OCI-LY7 (cell line): Measurements from ENCODE around the gene MTERF4. TPM values are rescaled to one million over a fixed set of nuclear protein-coding genes. Genes with fewer than 3 reads are reported as not detected.

Experiments used
- BruUV-seq: library from RNA; stranded (reverse); fragments of 400-500 nt; replicated peaks from 2 replicates; lab custom pipeline; 2021; lab: Mats Ljungman, UMichigan
- CTCF ChIA-PET: fragments of 300-600 bp; sonication (Branson Sonifier 250); formaldehyde crosslinking; loops from one replicate; lab custom pipeline; 2022; ENCODE audit warnings: antibody characterized with exemption; ENCODE audit not compliant: unreplicated experiment; lab: Charles Lee
- POLR2A ChIA-PET: fragments of 300-600 bp; sonication (Branson Sonifier 250); formaldehyde crosslinking; loops from one replicate; lab custom pipeline; 2022; ENCODE audit warnings: antibody characterized with exemption; lab: Charles Lee
- DNase-seq: peaks from one replicate; pipeline ENCODE4 v3.0.0-alpha.2; 2015; ENCODE audit warnings: low spot score
- H2AFZ ChIP-seq: fragments of 200-600 bp; sonication (generic), shearing (Covaris generic); 2 replicates; pipeline ENCODE4 v1.6.1; 2014; ENCODE audit warnings: mild to moderate bottlenecking, antibody characterized with exemption, low read length, moderate library complexity
- H3K27ac ChIP-seq: fragments of 200-600 bp; sonication (generic); 2 replicates; pipeline ENCODE4 v1.5.1; 2014; ENCODE audit warnings: mixed run types, low read depth, mild to moderate bottlenecking, moderate library complexity, low read length, inconsistent platforms; ENCODE audit not compliant: poor library complexity, severe bottlenecking
- H3K36me3 ChIP-seq: fragments of 200-600 bp; sonication (generic); 2 replicates; pipeline ENCODE4 v1.6.1; 2014; ENCODE audit warnings: mild to moderate bottlenecking, antibody characterized with exemption, low read length, moderate library complexity, mixed read lengths; ENCODE audit not compliant: insufficient read depth
- H3K4me1 ChIP-seq: fragments of 200-600 bp; sonication (generic); 2 replicates; pipeline ENCODE4 v1.5.1; 2014; ENCODE audit warnings: mild to moderate bottlenecking, low read length; ENCODE audit not compliant: insufficient read depth, poor library complexity, severe bottlenecking
- H3K4me2 ChIP-seq: fragments of 200-600 bp; sonication (generic); 2 replicates; pipeline ENCODE4 v1.6.1; 2014; ENCODE audit warnings: mild to moderate bottlenecking, low read length
- H3K4me3 ChIP-seq: fragments of 200-600 bp; sonication (generic); 2 replicates; pipeline ENCODE4 v1.5.1; 2014; ENCODE audit warnings: mild to moderate bottlenecking, low read depth, low read length; ENCODE audit not compliant: poor library complexity, severe bottlenecking
- H3K79me2 ChIP-seq: fragments of 200-600 bp; sonication (generic); 2 replicates; pipeline ENCODE4 v1.6.1; 2016; ENCODE audit warnings: low read depth, mild to moderate bottlenecking, low read length, moderate library complexity, mixed read lengths; ENCODE audit not compliant: insufficient read depth
- H3K9me2 ChIP-seq: fragments of 200-600 bp; sonication (generic); 2 replicates; pipeline ENCODE4 v1.6.1; 2016; ENCODE audit warnings: mild to moderate bottlenecking, low read length, mixed read lengths; ENCODE audit not compliant: insufficient read depth
- H3K9me3 ChIP-seq: fragments of 200-600 bp; sonication (generic); 2 replicates; pipeline ENCODE4 v1.6.1; 2014; ENCODE audit warnings: mild to moderate bottlenecking, mixed run types, low read length, mixed read lengths
- H4K20me1 ChIP-seq: fragments of 200-600 bp; sonication (generic); 2 replicates; pipeline ENCODE4 v1.6.1; 2014; ENCODE audit warnings: mild to moderate bottlenecking, antibody characterized with exemption, low read length, moderate library complexity, mixed read lengths; ENCODE audit not compliant: insufficient read depth
- EZH2phosphoT487 ChIP-seq: fragments of 200-600 bp; sonication (generic); IDR thresholded peaks from 2 replicates; pipeline ENCODE4 v1.6.1; 2018; ENCODE audit warnings: low read depth, borderline replicate concordance, mild to moderate bottlenecking, mixed run types, antibody characterized with exemption, low read length, moderate library complexity, mixed read lengths
- intact Hi-C: fragments of 100-400 bp; cut with micrococcal nuclease; formaldehyde crosslinking; loops from one replicate; pipeline ENCODE4 v1.10.0; 2022; ENCODE audit not compliant: unreplicated experiment
- total RNA-seq, 2 experiments: library from RNA; depleted of rRNA in 1 of 2; stranded (reverse); fragments of >200 nt in 1 of 2; shearing (Covaris generic) in 1 of 2; gene quantifications; 2 replicates each; pipeline ENCODE4 v1.2.3, GENCODE V29; 2014 to 2022
- TF ChIP-seq, protein P1 (sequence below): fragments of 200-600 bp; sonication (generic); conservative IDR thresholded peaks from 2 replicates; pipeline ENCODE4 v1.5.1; 2014; ENCODE audit warnings: mild to moderate bottlenecking, antibody characterized with exemption, low read length, moderate library complexity, mixed read lengths

The MTERF4 gene
- total RNA-seq, 2 experiments from 2014 or later: 48.2 to 58.9 TPM

DNA sequence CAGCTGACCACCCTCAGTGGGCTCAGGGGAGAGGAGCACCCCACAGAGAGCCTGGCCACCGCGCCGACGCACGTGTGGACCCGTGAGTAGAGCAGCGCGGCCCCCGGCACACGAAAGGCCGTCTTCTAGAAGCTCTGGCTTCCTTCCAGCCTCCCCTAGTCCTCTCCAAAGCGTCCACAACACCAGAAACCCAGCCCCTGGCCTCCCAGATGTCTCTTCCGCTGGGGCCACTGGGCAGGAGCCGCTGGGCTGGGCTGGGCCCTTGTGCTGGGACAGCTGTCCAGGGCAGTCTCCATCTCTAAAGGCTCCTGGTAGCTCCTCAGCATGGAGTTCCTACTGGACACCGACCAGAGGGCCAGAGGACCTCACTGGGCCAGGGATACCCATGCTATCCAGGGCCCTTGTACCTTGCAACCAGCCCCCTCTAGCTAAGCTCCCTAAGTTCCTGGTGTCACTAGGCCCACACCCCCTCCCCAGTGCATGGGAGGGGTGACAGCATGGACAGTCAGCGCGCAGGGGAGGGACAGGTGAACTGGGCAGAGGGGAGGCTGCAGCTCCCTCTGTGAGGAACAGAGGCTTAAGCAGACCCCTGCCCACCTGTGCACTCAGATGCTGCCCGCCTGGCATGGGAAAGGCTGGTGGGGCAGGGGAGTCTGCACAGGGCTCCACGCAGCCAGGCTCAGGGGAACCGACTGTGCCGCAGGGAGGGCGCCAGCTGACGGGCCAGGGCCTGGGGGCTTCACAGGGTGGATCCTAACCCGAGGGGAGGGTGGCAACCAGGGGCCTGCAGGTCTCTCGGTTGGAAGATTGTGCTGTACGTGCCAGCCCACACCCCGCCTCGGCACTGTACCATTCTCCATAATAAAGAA, 32.9 kb downstream of the MTERF4 start:
- H3K4me2 ChIP-seq: no peak overlapping the region
- no peaks in the 10 kb centered on the region; the same call in 1 of the 2 replicates for H4K20me1 ChIP-seq
- H3K79me2 ChIP-seq: no peaks in the 10 kb centered on the region
- no peaks in the 10 kb centered on the region for H3K9me3 ChIP-seq
- intact Hi-C loops: no loop called here
- no peak overlapping the region for H3K4me3 ChIP-seq
- ChIA-PET POLR2A (interaction anchor here (1.2 kb wide), 1 partner anchor 8 kb away, joined by 3 read pairs; no protein-coding TSS in a partner anchor), CTCF (no interaction called here)
- DNase-seq: no peak
- H3K27ac ChIP-seq: no peak overlapping the region
- no peak for TF ChIP-seq EZH2phosphoT487
- TF ChIP-seq, protein P1, sequence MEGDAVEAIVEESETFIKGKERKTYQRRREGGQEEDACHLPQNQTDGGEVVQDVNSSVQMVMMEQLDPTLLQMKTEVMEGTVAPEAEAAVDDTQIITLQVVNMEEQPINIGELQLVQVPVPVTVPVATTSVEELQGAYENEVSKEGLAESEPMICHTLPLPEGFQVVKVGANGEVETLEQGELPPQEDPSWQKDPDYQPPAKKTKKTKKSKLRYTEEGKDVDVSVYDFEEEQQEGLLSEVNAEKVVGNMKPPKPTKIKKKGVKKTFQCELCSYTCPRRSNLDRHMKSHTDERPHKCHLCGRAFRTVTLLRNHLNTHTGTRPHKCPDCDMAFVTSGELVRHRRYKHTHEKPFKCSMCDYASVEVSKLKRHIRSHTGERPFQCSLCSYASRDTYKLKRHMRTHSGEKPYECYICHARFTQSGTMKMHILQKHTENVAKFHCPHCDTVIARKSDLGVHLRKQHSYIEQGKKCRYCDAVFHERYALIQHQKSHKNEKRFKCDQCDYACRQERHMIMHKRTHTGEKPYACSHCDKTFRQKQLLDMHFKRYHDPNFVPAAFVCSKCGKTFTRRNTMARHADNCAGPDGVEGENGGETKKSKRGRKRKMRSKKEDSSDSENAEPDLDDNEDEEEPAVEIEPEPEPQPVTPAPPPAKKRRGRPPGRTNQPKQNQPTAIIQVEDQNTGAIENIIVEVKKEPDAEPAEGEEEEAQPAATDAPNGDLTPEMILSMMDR: no peak
- H3K36me3 ChIP-seq: no peaks in the 10 kb centered on the region
- no peak overlapping the region for H2AFZ ChIP-seq
- no peaks in the 10 kb centered on the region for H3K9me2 ChIP-seq
- BruUV-seq: no TSS peak
- no peaks in the 10 kb centered on the region for H3K4me1 ChIP-seq

DNA sequence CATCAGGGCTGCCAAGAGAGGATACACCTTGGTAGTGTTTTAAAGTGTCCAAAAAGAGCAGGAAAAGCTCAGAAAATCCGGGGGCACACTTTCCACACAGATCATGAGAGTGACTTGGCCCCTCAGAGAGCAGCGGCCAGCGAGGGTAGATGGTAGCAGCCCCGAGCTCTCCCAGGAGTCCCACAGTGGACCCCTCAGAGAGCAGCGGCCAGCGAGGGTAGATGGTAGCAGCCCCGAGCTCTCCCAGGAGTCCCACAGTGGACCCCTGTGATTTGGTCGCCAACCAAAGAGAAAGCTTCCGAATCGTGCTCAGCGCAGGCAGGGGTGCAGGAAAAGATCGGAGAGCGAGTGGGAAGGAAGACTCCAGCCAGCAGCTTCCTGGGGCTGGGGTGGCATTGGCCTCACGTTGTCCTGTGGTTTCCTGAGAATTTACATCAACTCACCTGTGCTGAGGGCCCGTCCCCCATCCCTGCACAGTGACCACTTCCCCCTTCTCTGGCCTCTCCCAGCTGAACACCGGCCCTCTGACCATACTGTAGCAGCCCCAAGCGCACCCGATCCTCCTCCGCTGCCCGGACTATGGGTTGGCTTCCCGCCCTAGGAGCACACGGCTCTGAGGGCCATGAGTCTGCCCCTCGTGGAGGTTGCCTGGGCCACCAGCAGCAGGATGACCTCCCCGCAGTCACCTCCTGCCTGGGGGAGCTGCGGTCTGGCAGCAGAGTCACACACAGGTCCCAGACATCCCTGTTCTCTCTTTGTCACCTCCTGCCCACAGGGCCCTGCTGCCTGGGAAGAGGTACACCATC, 33.7 kb downstream of the MTERF4 start:
- no peaks in the 10 kb centered on the region for H3K36me3 ChIP-seq
- intact Hi-C loops: no loop called here

More for the DNA sequence above, 33.7 kb downstream of the MTERF4 start:
- no peak overlapping the region for H3K4me2 ChIP-seq
- no peaks in the 10 kb centered on the region for H3K4me1 ChIP-seq
- H3K27ac ChIP-seq: no peak overlapping the region
- H3K9me2 ChIP-seq: no peaks in the 10 kb centered on the region
- no peak for TF ChIP-seq EZH2phosphoT487
- TF ChIP-seq, protein P1: no peak
- CTCF ChIA-PET: no interaction called here
- H4K20me1 ChIP-seq: no peaks in the 10 kb centered on the region; the same call in 1 of the 2 replicates
- no peaks in the 10 kb centered on the region for H3K9me3 ChIP-seq
- POLR2A ChIA-PET: interaction anchor here (1.2 kb wide), 1 partner anchor 9 kb away, joined by 3 read pairs; no protein-coding TSS in a partner anchor
- no peak for DNase-seq
- no peaks in the 10 kb centered on the region for H3K79me2 ChIP-seq
- no peak overlapping the region for H2AFZ ChIP-seq
- H3K4me3 ChIP-seq: no peak overlapping the region
- BruUV-seq: no TSS peak
